ENCODE results near the gene SPATA12.
"Not testable (repeated sequence)": the region's sequence is repeated elsewhere in the genome, so short reads cannot be mapped to it uniquely, and the experiment has no call there.

Gene SPATA12

DNA sequence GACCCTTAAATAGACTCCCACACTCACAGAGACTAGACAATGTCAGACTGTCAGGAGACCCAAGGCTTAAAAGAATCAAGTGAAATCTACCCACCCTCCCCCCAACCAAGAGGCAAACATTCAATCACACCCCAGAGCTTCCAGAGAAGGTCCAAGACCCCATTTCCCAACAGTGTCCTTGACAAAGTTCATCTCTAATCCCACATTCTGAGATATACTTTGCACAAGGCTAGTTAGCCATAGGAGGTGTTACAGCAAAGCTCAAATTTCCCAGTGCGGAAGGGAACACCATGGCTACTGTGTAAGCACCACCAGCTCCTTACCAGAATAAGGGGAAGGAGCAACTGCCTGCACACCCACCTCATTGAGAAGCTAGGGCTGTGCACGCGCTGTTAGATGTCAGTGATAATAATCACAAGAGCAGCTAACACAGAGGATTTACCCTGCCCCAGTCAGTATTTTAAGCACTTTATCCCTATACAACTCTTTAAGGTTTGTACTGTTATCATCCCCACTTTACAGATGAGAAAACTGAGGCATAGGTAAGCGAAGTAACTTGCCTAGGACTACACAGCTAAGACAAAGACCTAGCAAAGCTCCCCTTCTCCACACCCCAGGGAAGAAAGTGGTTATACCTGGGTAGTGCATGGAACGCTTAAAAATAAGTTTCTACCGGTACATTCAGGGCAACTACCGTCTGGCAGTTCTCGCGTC lies 17.3 kb downstream of the SPATA12 start:
- peaks cover 6% of the 10 kb centered on the region for H3K4me1 ChIP-seq (ENCODE audit: control insufficient read depth, insufficient read depth, low read length)
- peak overlapping the region; percentile 57 for H3K9ac ChIP-seq (ENCODE audit: low read length)
- H3K27me3 ChIP-seq (ENCODE audit: control insufficient read depth, insufficient read depth, low read length) = no peaks in the 10 kb centered on the region
- H3K27ac ChIP-seq (ENCODE audit: low read depth, low read length) = peak overlapping the region; percentile 80
- H3K36me3 ChIP-seq (ENCODE audit: control insufficient read depth, insufficient read depth, low read length) = peaks cover 6% of the 10 kb centered on the region
- peak overlapping the region; percentile 92 for H3K4me3 ChIP-seq (ENCODE audit: low read length)

DNA sequence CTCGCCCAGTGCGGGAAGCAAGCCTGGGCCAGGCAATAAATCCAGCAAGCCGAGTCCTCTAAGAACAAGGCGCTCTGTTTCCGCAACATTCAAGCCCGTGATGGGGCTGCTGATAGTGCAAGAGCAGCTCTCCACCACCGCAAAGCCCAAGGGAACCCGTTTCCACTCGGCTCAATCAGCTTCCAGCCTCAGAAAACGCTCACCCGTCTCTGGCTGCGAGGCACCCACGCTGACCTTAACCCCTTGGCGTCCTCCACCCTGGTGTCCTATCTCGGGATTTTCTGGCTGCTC lies 17.8 kb downstream of the SPATA12 start:
- peak overlapping the region; percentile 57 for H3K9ac ChIP-seq (ENCODE audit: low read length)
- peak overlapping the region; percentile 92 for H3K4me3 ChIP-seq (ENCODE audit: low read length)
- H3K27me3 ChIP-seq (ENCODE audit: control insufficient read depth, insufficient read depth, low read length) = no peaks in the 10 kb centered on the region
- H3K4me1 ChIP-seq (ENCODE audit: control insufficient read depth, insufficient read depth, low read length) = peaks cover 6% of the 10 kb centered on the region
- peak overlapping the region; percentile 80 for H3K27ac ChIP-seq (ENCODE audit: low read depth, low read length)
- peaks cover 6% of the 10 kb centered on the region for H3K36me3 ChIP-seq (ENCODE audit: control insufficient read depth, insufficient read depth, low read length)

DNA sequence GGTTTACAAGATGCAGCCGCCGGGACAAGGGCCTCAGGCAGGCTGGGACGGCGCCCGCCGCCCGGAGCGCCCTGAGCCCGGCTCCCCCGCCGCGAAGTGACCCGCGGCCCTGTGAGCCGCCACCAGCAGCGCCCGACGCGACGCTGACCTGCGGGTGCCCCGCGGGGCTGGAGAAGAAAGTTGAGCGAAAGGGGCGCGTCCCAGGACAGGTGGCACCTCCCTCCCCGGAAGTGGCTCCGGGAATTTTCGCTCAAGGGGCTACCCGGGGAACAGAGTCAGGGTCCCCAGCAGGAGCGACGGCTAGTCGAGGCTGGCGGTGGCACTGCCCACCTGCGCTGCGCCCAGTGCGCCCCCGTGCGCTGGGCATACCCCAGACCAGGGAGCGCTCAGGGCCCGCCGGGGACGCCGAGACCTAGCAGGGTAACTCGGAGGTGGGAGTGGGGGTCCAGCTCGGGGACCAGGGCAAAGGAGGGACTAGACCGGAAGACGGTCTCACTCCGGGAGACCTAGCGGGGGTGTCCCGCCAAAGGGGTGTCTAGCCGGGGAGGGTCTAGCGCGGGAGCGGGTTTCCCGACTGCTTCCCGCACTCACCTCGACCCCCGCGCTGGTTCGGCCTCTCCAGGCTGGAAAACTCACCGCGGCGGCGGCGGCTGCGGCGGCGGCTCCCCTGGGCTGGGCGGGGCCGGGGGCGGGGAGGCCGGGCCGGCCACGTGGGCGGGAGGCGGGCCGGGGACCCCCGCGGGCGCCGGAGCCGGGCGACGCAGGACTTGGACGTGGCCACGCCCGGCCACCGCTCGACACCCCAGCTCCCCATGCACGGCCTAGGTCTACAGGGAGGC lies 18.4 kb downstream of the SPATA12 start:
- H3K4me1 ChIP-seq (ENCODE audit: control insufficient read depth, insufficient read depth, low read length) = peaks cover 6% of the 10 kb centered on the region
- peak overlapping the region; percentile 74 for H3K9ac ChIP-seq (ENCODE audit: low read length)
- peak overlapping the region; percentile 80 for H3K27ac ChIP-seq (ENCODE audit: low read depth, low read length)
- H3K4me3 ChIP-seq (ENCODE audit: low read length) = peak overlapping the region; percentile 92
- H3K36me3 ChIP-seq (ENCODE audit: control insufficient read depth, insufficient read depth, low read length) = peaks cover 6% of the 10 kb centered on the region
- H3K27me3 ChIP-seq (ENCODE audit: control insufficient read depth, insufficient read depth, low read length) = no peaks in the 10 kb centered on the region

DNA sequence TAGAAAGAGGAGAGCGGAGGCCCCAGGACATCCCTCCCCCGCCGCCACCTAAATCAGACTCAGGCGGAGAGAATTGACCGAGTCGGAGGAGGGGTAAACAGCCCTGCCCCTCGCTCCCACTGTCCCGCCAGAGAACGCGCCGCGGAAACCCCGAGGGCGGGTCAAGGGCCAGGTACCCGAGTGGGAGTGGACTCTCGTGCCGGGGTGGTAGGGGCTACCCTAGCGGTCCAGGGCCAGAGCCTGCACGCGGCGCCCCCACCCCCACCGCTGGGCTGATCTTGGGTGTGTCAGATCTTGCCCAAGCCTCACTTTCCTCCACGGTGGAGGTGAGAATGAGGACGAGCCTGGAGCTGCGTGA lies 19.0 kb downstream of the SPATA12 start:
- Histone ChIP-seq H3K9ac (ENCODE audit: low read length) (no peak overlapping the region), H3K36me3 (ENCODE audit: control insufficient read depth, insufficient read depth, low read length) (peaks cover 6% of the 10 kb centered on the region), H3K27me3 (ENCODE audit: control insufficient read depth, insufficient read depth, low read length) (no peaks in the 10 kb centered on the region), H3K4me3 (ENCODE audit: low read length) (peak overlapping the region; percentile 62), H3K4me1 (ENCODE audit: control insufficient read depth, insufficient read depth, low read length) (peaks cover 6% of the 10 kb centered on the region), H3K27ac (ENCODE audit: low read depth, low read length) (peak overlapping the region; percentile 52)

DNA sequence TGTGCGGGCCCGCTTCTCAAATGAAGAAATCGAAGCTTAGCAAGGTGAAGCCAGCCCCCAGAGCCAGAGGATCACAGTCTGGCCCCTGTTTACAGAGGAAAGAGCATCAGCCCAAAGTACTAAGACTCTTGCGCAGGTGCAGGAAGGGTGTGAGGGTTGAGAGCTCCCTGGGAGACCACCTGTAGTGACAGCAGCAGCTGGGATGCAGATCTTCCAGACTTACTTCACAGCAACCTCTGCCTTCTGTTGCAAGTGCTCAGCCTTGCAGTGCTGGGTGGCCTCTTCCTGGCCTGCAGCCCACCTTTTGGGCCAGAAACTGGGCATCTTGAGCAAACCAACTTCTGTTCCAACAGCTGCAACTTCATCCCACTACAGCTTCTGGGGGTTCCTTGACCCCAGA lies 19.7 kb downstream of the SPATA12 start:
- no peak overlapping the region for H3K4me3 ChIP-seq (ENCODE audit: low read length)
- H3K9ac ChIP-seq (ENCODE audit: low read length) = no peak overlapping the region
- no peaks in the 10 kb centered on the region for H3K27me3 ChIP-seq (ENCODE audit: control insufficient read depth, insufficient read depth, low read length)
- peaks cover 6% of the 10 kb centered on the region for H3K4me1 ChIP-seq (ENCODE audit: control insufficient read depth, insufficient read depth, low read length)
- no peak overlapping the region for H3K27ac ChIP-seq (ENCODE audit: low read depth, low read length)
- H3K36me3 ChIP-seq (ENCODE audit: control insufficient read depth, insufficient read depth, low read length) = no peaks in the 10 kb centered on the region

DNA sequence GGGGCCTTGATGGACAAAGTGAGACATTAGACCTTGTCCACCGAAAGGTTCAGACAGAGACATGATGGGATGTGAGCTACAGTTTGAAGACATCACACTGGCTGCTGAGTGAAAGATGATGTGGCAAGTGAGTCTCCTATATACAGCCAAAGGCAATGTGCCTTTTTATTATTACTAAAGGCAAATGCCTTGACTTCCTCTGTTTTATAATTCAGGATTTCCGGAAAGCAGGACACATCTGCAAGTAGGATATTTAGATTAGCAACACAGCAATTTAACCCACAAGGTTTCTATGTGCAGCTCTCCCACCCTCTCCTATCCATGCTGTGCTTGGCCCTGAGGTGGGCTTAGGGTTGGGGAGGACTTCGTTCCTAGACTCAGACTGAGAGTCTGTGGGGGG lies 20.7 kb downstream of the SPATA12 start:
- Histone ChIP-seq H3K9ac (ENCODE audit: low read length) (no peak overlapping the region), H3K27me3 (ENCODE audit: control insufficient read depth, insufficient read depth, low read length) (no peaks in the 10 kb centered on the region), H3K36me3 (ENCODE audit: control insufficient read depth, insufficient read depth, low read length) (no peaks in the 10 kb centered on the region), H3K27ac (ENCODE audit: low read depth, low read length) (no peak overlapping the region), H3K4me3 (ENCODE audit: low read length) (no peak overlapping the region), H3K4me1 (ENCODE audit: control insufficient read depth, insufficient read depth, low read length) (peaks cover 6% of the 10 kb centered on the region)

DNA sequence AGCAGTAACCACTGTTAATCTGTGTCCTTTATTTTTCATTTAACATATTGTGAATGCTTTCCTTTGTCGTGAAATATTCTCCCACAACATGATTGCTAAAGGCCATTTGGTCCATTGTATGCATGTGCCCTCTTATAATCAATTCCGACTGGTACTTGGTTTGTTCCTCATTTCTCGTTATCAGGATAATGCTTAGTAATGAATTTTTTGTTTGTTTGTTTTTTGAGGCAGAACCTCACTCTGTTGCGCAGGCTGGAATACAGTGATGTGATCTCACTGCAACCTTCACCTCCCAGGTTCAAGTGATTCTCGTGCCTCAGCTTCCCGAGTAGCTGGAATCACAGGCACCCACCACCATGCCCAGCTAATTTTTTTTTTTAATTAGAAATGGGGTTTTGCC lies 22.0 kb downstream of the SPATA12 start:
- H3K27ac ChIP-seq (ENCODE audit: low read depth, low read length) = no peak overlapping the region
- H3K4me3 ChIP-seq (ENCODE audit: low read length) = no peak overlapping the region
- peaks cover 6% of the 10 kb centered on the region for H3K4me1 ChIP-seq (ENCODE audit: control insufficient read depth, insufficient read depth, low read length)
- no peaks in the 10 kb centered on the region for H3K36me3 ChIP-seq (ENCODE audit: control insufficient read depth, insufficient read depth, low read length)
- no peak overlapping the region for H3K9ac ChIP-seq (ENCODE audit: low read length)
- no peaks in the 10 kb centered on the region for H3K27me3 ChIP-seq (ENCODE audit: control insufficient read depth, insufficient read depth, low read length)

DNA sequence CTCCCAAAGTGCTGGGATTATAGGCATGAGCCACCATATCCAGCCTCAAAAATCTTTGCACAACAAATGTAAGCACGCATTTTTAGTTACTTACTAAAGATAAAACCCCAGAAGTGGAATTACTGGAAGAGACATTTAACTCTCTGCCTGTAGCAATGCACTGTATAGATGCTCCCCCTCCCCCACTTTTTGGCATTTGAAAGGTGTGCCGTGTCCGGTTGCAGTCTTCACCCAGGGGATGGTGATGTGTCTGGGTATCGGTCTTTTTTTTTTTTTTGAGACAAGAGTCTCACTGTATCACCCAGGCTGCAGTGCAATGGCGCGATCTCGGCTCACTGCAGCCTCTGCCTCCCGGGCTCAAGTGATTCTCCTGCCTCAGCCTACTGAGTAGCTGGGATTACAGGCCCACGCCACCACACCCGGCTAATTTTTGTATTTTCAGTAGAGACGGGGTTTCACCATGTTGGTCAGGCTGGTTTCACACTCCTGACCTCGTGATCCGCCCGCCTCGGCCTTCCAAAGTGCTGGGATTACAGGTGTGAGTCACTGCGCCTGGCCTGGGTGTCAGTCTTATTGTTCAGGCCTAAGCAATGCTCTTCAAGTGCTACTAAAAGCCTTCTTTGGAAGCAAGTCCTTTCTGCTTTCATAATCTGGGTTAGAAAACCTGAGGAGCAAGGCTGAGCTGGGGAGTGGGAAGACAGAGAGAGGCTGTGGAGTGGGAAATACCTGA lies 23.0 kb downstream of the SPATA12 start:
- not testable (repeated sequence) for H3K27ac ChIP-seq (ENCODE audit: low read depth, low read length); H3K27me3 ChIP-seq (ENCODE audit: control insufficient read depth, insufficient read depth, low read length); H3K4me1 ChIP-seq (ENCODE audit: control insufficient read depth, insufficient read depth, low read length); H3K9ac ChIP-seq (ENCODE audit: low read length); H3K36me3 ChIP-seq (ENCODE audit: control insufficient read depth, insufficient read depth, low read length); H3K4me3 ChIP-seq (ENCODE audit: low read length)

DNA sequence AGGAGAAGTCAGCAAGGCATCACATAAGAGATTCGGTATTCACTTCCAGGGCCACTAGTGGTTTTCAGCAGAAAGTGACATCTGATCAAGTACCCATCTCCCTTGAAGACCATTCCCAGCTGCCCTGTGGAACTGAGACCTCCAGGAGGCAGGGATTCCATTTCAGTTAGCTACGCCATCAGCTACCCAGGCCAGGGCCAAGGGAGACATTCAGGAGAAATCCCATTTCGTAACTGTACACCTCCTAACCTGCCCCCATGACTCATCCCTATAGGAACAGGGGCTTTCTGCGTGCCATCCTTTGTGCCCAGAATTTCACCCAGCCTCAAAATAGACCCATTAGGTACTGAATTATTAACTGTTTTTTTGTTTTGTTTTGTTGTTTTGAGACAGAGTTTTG lies 24.7 kb downstream of the SPATA12 start:
- Histone ChIP-seq H3K27ac (ENCODE audit: low read depth, low read length) (no peak overlapping the region), H3K4me1 (ENCODE audit: control insufficient read depth, insufficient read depth, low read length) (no peaks in the 10 kb centered on the region), H3K36me3 (ENCODE audit: control insufficient read depth, insufficient read depth, low read length) (no peaks in the 10 kb centered on the region), H3K27me3 (ENCODE audit: control insufficient read depth, insufficient read depth, low read length) (no peaks in the 10 kb centered on the region), H3K9ac (ENCODE audit: low read length) (no peak overlapping the region), H3K4me3 (ENCODE audit: low read length) (no peak overlapping the region)

DNA sequence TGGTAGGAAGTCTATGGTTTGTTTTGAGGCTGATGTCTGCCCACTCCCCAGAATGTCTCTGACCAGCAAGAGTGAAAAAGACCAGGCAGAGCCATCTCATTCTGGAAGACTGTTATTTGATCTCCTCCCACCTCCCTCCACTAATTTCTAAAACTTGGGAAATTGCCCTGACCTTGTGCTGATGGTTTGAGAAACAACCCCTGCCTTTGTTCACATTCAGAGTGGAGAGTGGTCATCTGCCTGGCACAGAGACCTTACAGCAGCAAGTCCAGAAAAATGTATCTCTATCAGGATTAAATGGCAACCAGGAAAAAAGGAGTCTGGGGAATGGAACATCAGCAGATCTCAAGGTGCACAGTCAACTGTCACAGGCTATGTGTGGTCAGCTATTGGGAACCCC lies 25.7 kb downstream of the SPATA12 start:
- H3K27ac ChIP-seq (ENCODE audit: low read depth, low read length) = no peak overlapping the region
- H3K36me3 ChIP-seq (ENCODE audit: control insufficient read depth, insufficient read depth, low read length) = no peaks in the 10 kb centered on the region
- no peak overlapping the region for H3K4me3 ChIP-seq (ENCODE audit: low read length)
- H3K9ac ChIP-seq (ENCODE audit: low read length) = no peak overlapping the region
- no peaks in the 10 kb centered on the region for H3K27me3 ChIP-seq (ENCODE audit: control insufficient read depth, insufficient read depth, low read length)
- peaks cover 5% of the 10 kb centered on the region for H3K4me1 ChIP-seq (ENCODE audit: control insufficient read depth, insufficient read depth, low read length)

DNA sequence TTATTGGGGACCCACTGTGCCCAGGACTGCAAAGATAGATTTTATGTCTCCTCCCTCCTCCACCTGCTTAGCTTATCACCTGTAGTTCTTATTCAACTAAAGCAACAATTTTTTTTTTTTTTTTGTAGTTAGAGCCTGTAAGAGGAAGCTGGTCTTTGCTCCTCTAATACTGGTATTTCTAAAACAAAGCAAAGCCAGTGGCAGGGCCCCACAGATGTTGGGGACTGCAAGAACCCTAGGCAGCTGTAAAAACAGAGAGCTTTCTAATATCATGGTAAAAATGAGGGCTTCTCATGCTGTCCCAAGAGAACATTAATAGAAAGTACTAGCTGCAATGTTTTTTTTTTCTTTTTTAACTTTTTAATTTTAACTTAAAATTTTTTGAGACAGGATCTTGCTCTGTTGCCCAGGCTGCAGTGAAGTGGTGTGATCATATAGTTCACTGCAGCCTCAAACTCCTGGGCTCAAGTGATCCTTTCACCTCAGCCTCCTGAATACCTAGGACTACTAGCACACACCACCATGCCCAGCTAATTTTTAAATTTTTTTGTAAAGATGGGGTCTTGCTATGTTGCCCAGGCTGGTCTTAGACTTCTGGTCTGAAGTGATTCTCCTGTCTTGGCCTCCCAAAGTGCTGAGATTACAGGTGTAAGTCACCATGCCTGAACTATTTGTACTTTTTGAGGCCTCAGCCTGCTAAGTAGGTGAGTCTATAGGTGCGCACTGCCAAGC lies 27.1 kb downstream of the SPATA12 start:
- Histone ChIP-seq H3K9ac (ENCODE audit: low read length) (no peak overlapping the region), H3K4me1 (ENCODE audit: control insufficient read depth, insufficient read depth, low read length) (peaks cover 13% of the 10 kb centered on the region), H3K36me3 (ENCODE audit: control insufficient read depth, insufficient read depth, low read length) (no peaks in the 10 kb centered on the region), H3K27me3 (ENCODE audit: control insufficient read depth, insufficient read depth, low read length) (no peaks in the 10 kb centered on the region), H3K4me3 (ENCODE audit: low read length) (no peak overlapping the region), H3K27ac (ENCODE audit: low read depth, low read length) (no peak overlapping the region)

DNA sequence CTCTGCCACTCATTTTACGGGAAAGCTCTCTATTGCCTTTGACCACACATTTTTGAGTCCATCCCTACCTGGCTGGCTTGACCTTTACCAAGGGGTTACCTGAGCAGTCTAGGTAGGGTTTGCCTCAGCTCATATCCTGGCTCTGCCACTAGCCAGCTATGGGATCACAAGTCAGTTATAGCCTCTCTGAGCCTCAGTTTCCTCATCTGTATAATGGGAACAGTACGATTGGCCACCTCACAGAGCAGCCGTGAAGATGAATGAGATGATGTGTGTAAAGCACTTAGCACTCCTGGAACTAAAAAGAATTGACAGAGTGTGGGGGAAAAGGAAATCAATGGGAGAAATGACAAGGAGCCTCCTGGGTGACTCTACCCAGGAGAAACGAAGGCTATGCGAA lies 28.0 kb downstream of the SPATA12 start:
- Histone ChIP-seq H3K27ac (ENCODE audit: low read depth, low read length) (no peak overlapping the region), H3K4me3 (ENCODE audit: low read length) (no peak overlapping the region), H3K4me1 (ENCODE audit: control insufficient read depth, insufficient read depth, low read length) (peaks cover 13% of the 10 kb centered on the region), H3K27me3 (ENCODE audit: control insufficient read depth, insufficient read depth, low read length) (no peaks in the 10 kb centered on the region), H3K36me3 (ENCODE audit: control insufficient read depth, insufficient read depth, low read length) (no peaks in the 10 kb centered on the region), H3K9ac (ENCODE audit: low read length) (no peak overlapping the region)

All from rectal smooth muscle tissue (tissue), 1 donor.